Right lobe of liver (tissue), 6 donors: Measurements from ENCODE around the gene FOSL2. TPM values are rescaled to one million over a fixed set of nuclear protein-coding genes. Genes with fewer than 3 reads are reported as not detected.

Experiments used
- ATAC-seq, 4 donors: fragments of 200-7000 bp; cut with Tn5 transposase; one replicate each; pipeline ENCODE4 v1.9.1; 2020; ENCODE audit warnings: mild to moderate bottlenecking in 4 of 4, moderate library complexity in 4 of 4
- DNase-seq, 3 donors: peaks; one replicate each; pipeline ENCODE4 v3.0.0-alpha.2; 2020
- H3K27ac ChIP-seq, 3 donors: fragments of 200-600 bp; one replicate each; pipeline ENCODE4 v1.8.0; 2022
- H3K27me3 ChIP-seq, 2 donors: fragments of 200-600 bp; one replicate each; pipeline ENCODE4 v1.8.0; 2022
- H3K36me3 ChIP-seq, 4 donors: fragments of 200-600 bp; sonication (generic) in 1 of 4; one replicate each; pipeline versions ENCODE4 v1.5.1 to v1.8.0; 2017 to 2022; ENCODE audit warnings: control low read depth in 1 of 4
- H3K4me1 ChIP-seq, 4 donors: fragments of 200-600 bp; sonication (generic) in 1 of 4; one replicate each; pipeline versions ENCODE4 v1.5.1 to v1.8.0; 2017 to 2022; ENCODE audit warnings: control low read depth in 1 of 4
- H3K4me3 ChIP-seq, 3 donors: fragments of 200-600 bp; one replicate each; pipeline ENCODE4 v1.8.0; 2022
- H3K9me3 ChIP-seq, 4 donors: fragments of 200-600 bp; sonication (generic) in 1 of 4; one replicate each; pipeline versions ENCODE4 v1.5.1 to v1.8.0; 2017 to 2022; ENCODE audit warnings: control low read depth in 1 of 4
- CTCF ChIP-seq, 4 donors: fragments of 200-600 bp in 3 of 4; fragments of 450-650 bp in 1 of 4; IDR thresholded peaks; one replicate each; pipeline versions ENCODE4 v1.5.1 to v1.8.0; 2016 to 2022; ENCODE audit warnings: antibody characterized with exemption in 4 of 4, mild to moderate bottlenecking in 2 of 4
- POLR2A ChIP-seq: fragments of 450-650 bp; IDR thresholded peaks from one replicate; pipeline ENCODE4 v1.6.1; 2017; ENCODE audit warnings: antibody characterized with exemption, mild to moderate bottlenecking
- WGBS: methylation state at CpG from one replicate; pipeline ENCODE4 v1.1.6; 2018; ENCODE audit warnings: low coverage, low lambda C conversion rate; ENCODE audit not compliant: insufficient coverage; ENCODE audit errors: missing lambda C conversion rate; 5-methylcytosine and 5-hydroxymethylcytosine counted together
- intact Hi-C, 2 donors: fragments of 100-400 bp; cut with DNase I; formaldehyde crosslinking; loops; one replicate each; pipeline versions ENCODE4 v1.11.2 to v1.14.1; 2022
- total RNA-seq, 6 experiments: library from RNA; depleted of rRNA in 2 of 6; stranded (reverse); fragments of >200 nt in 2 of 6; fragmentation: NEBNext Ultra II Directional in 3 of 6; extraction: Animal tissue kit (Norgen Biotek cat#: 25700) in 3 of 6; gene quantifications; one replicate each; pipeline versions ENCODE4 v1.1.0 to v1.2.4, GENCODE V29; 2016 to 2023
- donor health status: DM: no; HTN: yes; CAD: no.
- donor health status: DM: no; HTN: no; CAD: no.
- donor health status: DM: no; HTN: no; CAD: no.
- donor health status: DM: no; HTN: yes; CAD: no.
- donor health status: DM: no; HTN: yes; CAD: no.

The FOSL2 gene
- total RNA-seq, 6 experiments from 2014 or later = 8.1 to 70.7 (median 14.9) TPM

DNA sequence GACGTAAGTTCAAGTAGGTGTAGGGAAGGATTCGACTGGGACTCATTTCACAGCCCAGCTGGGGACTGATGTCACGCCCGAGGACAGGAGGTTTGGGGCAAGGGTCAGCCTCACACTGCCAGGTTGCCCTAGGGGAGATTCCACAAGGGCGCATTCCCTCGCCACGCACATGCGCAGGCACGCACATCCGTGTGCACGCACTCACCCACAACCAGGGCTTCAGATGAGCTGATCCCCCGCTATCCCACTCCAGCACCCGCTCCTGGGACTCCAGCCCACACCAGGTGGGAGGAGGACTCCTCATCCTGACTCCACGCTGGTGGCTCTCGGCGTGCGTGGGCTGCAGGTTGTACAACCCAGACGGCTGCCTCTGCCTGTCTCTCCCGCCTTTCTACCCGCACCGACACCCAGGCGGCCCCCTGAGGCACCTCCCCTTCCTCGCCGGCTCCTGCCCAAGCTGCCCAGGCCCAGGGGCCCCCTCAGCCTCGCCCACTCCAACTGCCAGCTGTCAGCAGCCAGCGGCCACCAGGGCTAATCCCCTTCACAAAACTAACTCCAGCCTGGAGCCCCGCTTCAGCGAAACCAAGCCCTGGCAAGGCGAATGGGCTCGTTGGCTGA is 47.8 kb upstream of the FOSL2 start:
- H3K4me1 ChIP-seq = peaks cover 0 to 48% (median 21%) of the 10 kb centered on the region in 4 donors
- 64% methylated on average over 13 of the region's 30 CpGs for WGBS
- H3K36me3 ChIP-seq = no peaks in the 10 kb centered on the region
- peak overlapping the region; percentile 23 to 41 (median 34) for H3K4me3 ChIP-seq
- H3K27me3 ChIP-seq = no peaks in the 10 kb centered on the region
- peak; percentile 84 to 86 (median 85) for DNase-seq
- TF ChIP-seq POLR2A (peak; percentile 34), CTCF (IDR thresholded peaks at IDR 0.05) (no peak)
- ATAC-seq = peak; percentile 68 to 85 (median 74)
- no peaks in the 10 kb centered on the region for H3K9me3 ChIP-seq
- intact Hi-C loops = loop anchor here in 1 of 2 donors (5.0 kb wide), 1 partner anchor 47 kb away; the partner anchor contains the start of gene FOSL2
- peak overlapping the region; percentile 67 to 70 (median 69) for H3K27ac ChIP-seq

DNA sequence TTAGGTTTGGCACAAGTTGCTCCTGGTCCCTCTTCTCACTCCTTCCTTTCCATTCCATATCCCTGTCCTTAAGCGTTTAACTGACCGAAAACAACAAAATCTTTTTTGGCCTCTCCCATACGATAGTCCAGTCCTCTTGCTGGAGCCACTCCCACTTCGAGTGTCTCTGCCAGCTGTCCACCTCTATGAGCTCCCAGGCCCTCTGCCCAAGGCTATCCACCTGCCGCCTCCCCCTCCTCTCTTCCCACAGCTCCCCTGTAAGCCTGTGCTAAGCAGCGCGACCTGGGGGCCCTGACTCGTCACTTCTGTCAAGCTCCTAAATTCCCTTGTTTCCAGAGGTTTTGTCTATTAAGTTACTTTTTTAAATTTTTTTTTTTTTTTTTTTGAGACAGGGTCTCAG is 47.0 kb upstream of the FOSL2 start:
- ATAC-seq (peak; percentile 32 to 54 (median 43)), DNase-seq (peak in 2 of 3 donors; percentile 62 to 65)
- Histone ChIP-seq H3K4me3 (peak overlapping the region in 2 of 3 donors; percentile 23 to 41), H3K27ac (peak overlapping the region; percentile 67 to 70 (median 69)), H3K27me3 (no peaks in the 10 kb centered on the region), H3K9me3 (no peaks in the 10 kb centered on the region), H3K4me1 (peaks cover 0 to 46% (median 20%) of the 10 kb centered on the region in 4 donors), H3K36me3 (no peaks in the 10 kb centered on the region)
- intact Hi-C loops = no loop called here
- TF ChIP-seq POLR2A (no peak), CTCF (IDR thresholded peaks at IDR 0.05) (no peak)
- WGBS = 73% methylated on average over 8 of the region's 8 CpGs

DNA sequence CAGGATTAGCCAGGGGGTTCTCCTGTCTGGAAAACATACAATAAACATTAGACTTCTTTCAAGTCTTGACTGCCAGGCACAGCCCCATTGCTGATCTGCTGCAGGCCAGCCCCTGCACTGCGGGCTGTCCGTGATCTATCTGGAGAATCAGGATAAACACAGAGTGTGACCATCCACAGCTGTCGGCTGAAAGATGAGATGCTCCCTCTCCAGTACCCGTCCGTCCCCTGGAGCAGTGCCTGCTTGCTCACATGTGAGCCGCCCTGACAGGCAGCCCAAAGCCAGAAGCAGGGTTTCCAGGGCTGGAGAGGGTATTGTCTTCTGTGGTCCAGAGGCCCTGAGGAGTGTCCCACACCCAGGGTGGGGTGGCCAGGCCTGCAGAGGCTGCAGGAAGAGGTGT is 46.1 kb upstream of the FOSL2 start:
- 60% methylated on average over 1 of the region's 6 CpGs for WGBS
- peaks cover 0 to 37% (median 15%) of the 10 kb centered on the region in 4 donors for H3K4me1 ChIP-seq
- TF ChIP-seq POLR2A = no peak
- no peak for TF ChIP-seq CTCF (IDR thresholded peaks at IDR 0.05)
- ATAC-seq (no peak), DNase-seq (peak in 2 of 3 donors; percentile 19 to 54)
- H3K4me3 ChIP-seq = no peak overlapping the region
- no peaks in the 10 kb centered on the region for H3K27me3 ChIP-seq
- H3K27ac ChIP-seq = no peak overlapping the region
- intact Hi-C loops = no loop called here
- H3K36me3 ChIP-seq = no peaks in the 10 kb centered on the region
- no peaks in the 10 kb centered on the region for H3K9me3 ChIP-seq

DNA sequence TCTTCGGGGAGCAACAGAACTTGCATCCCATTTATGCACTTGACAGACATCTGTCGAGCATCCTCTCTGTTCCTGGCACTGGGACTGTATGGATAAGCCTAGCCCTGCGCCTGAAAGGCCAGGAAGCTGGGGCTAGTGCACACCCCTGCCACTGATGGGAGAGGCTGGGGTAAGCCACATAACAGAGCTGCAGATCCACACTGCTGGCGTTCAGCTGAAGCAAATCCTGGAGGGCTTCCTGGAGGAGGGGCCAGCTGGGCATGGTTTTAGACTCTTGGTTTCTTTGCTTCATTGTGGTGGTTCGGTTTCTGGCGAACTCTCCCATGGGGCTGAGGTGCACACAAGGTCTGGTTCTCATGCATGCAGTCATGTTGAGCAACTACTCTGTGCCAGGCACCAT is 45.5 kb upstream of the FOSL2 start:
- TF ChIP-seq CTCF (IDR thresholded peaks at IDR 0.05) (no peak), POLR2A (no peak)
- no peak overlapping the region for H3K27ac ChIP-seq

More for the DNA sequence above, 45.5 kb upstream of the FOSL2 start:
- WGBS = 94% methylated on average over 3 of the region's 6 CpGs
- no peaks in the 10 kb centered on the region for H3K36me3 ChIP-seq
- H3K9me3 ChIP-seq = no peaks in the 10 kb centered on the region
- DNase-seq (no peak), ATAC-seq (no peak)
- H3K4me3 ChIP-seq = no peak overlapping the region
- no peaks in the 10 kb centered on the region for H3K27me3 ChIP-seq
- H3K4me1 ChIP-seq = peaks cover 0 to 31% (median 12%) of the 10 kb centered on the region in 4 donors
- intact Hi-C loops = no loop called here
